Stomach (tissue), 9 donors: ENCODE measurements around the gene FOXO4. TPM values are rescaled to one million over a fixed set of nuclear protein-coding genes. Genes with fewer than 3 reads are reported as not detected.

Source experiments
- DNase-seq, 2 donors: peaks; one replicate each; pipeline versions ENCODE4 v3.0.0 to v3.0.0-alpha.2; 2013 to 2019
- H3K27ac ChIP-seq, 5 donors: fragments of 200-600 bp in 4 of 5; sonication (generic) in 4 of 5; one replicate each; pipeline ENCODE4 v1.5.1; 2013 to 2019; ENCODE audit warnings: mild to moderate bottlenecking in 1 of 5, moderate library complexity in 1 of 5
- H3K27me3 ChIP-seq, 3 donors: fragments of 200-600 bp; sonication (generic); one replicate each; pipeline ENCODE4 v1.5.1; 2017 to 2019; ENCODE audit warnings: mixed run types in 1 of 3
- H3K36me3 ChIP-seq, 4 donors: fragments of 200-600 bp; sonication (generic); 1 replicate in 3 of 4; 2 replicates in 1 of 4; pipeline ENCODE4 v1.5.1; 2016 to 2019
- H3K4me1 ChIP-seq, 4 donors: fragments of 200-600 bp; sonication (generic); one replicate each; pipeline ENCODE4 v1.5.1; 2016 to 2019
- H3K4me3 ChIP-seq, 4 donors: fragments of 200-600 bp; sonication (generic) in 3 of 4; one replicate each; pipeline ENCODE4 v1.5.1; 2016 to 2019; ENCODE audit warnings: mild to moderate bottlenecking in 1 of 4
- H3K9me3 ChIP-seq, 4 donors: fragments of 200-600 bp; sonication (generic); one replicate each; pipeline ENCODE4 v1.5.1; 2016 to 2019
- CTCF ChIP-seq, 7 experiments: fragments of 450-650 bp in 4 of 7; fragments of 200-600 bp in 3 of 7; sonication (generic) in 3 of 7; IDR thresholded peaks; one replicate each; pipeline ENCODE4 v1.5.1; 2016 to 2019; ENCODE audit warnings: antibody characterized with exemption in 7 of 7, control low read depth in 2 of 7, mild to moderate bottlenecking in 1 of 7
- EP300 ChIP-seq: sonication (generic); formaldehyde crosslinking; IDR thresholded peaks from one replicate; pipeline ENCODE4 v1.6.1; 2017; ENCODE audit warnings: antibody characterized with exemption
- POLR2A ChIP-seq, 4 donors: fragments of 450-650 bp; IDR thresholded peaks; one replicate each; pipeline ENCODE4 v1.6.1; 2016; ENCODE audit warnings: antibody characterized with exemption in 4 of 4, control low read depth in 2 of 4, mild to moderate bottlenecking in 1 of 4, moderate library complexity in 1 of 4
- POLR2AphosphoS5 ChIP-seq, 3 donors: sonication (generic); formaldehyde crosslinking; IDR thresholded peaks; one replicate each; pipeline ENCODE4 v1.6.1; 2016; ENCODE audit warnings: antibody characterized with exemption in 3 of 3
- WGBS, 5 donors: extraction: QIAGEN DNeasy Blood & Tissue Kit in 3 of 5; methylation state at CpG; one replicate each; pipeline versions ENCODE4 v1.1.5 to v1.1.7; 2013 to 2018; 5-methylcytosine and 5-hydroxymethylcytosine counted together
- intact Hi-C: fragments of 100-400 bp; cut with DNase I; formaldehyde crosslinking; loops from one replicate; pipeline ENCODE4 v1.15.1; 2023; ENCODE audit warnings: low total_unique reads
- polyA plus RNA-seq, 3 donors: library from polyadenylated mRNA; stranded (reverse); fragments of 200-250 nt; gene quantifications; one replicate each; pipeline ENCODE4 v1.2.3, GENCODE V29; 2013
- total RNA-seq, 5 donors: library from RNA; depleted of rRNA; stranded (reverse); fragments of >200 nt; gene quantifications; one replicate each; pipeline versions ENCODE4 v1.1.0 to v1.2.3, GENCODE V29; 2014 to 2016
- donor health status: healthy with polysubstance abuse.
- donor health status: Bipolar disorder and iron deficiency.
- donor health status: healthy.

The FOXO4 gene
- total and polyA plus RNA-seq, 8 donors, result 3.1 to 31.4 (median 8.7) TPM

- DNase-seq, result peak; percentile 46 to 88
- peak within 1 kb of the TSS in 3 of 4 donors; percentile 13 to 24 (median 23) for H3K4me3 ChIP-seq
- H3K27ac ChIP-seq, result peak within 1 kb of the TSS; percentile 33 to 71 (median 51)
- no peaks in the 10 kb centered on the region for H3K4me1 ChIP-seq
- H3K27me3 ChIP-seq, result no peaks in the 10 kb centered on the region
- H3K36me3 ChIP-seq, result no peaks in the 10 kb centered on the region
- intact Hi-C loops, result no loop called here
- H3K9me3 ChIP-seq, result no peaks in the 10 kb centered on the region
- TF ChIP-seq POLR2AphosphoS5 (IDR thresholded peaks at IDR 0.05) (peak in 2 of 3 donors; percentile 71 to 87), EP300 (no peak)
- 35 to 56% (median 48%) methylated on average over 8 of the region's 8 CpGs for WGBS, 5 donors
Measured at GRCh38 chrX:71111141-71111843, 15.6 kb downstream of the FOXO4 start, which contains the start of gene IL2RG. Gene IL2RG (minus strand): TSS chrX:71111577. CDS start chrX:71111539, 38 bp downstream.

- Histone ChIP-seq H3K4me3 (no peak overlapping the region), H3K27me3 (no peaks in the 10 kb centered on the region), H3K9me3 (no peaks in the 10 kb centered on the region), H3K4me1 (no peaks in the 10 kb centered on the region), H3K36me3 (no peaks in the 10 kb centered on the region), H3K27ac (peak overlapping the region; percentile 10 to 71 (median 51))
- WGBS, 5 donors, result 51 to 59% (median 53%) methylated on average over 5 of the region's 5 CpGs
- intact Hi-C loops, result no loop called here
- no peak for TF ChIP-seq EP300
- no peak for TF ChIP-seq POLR2AphosphoS5 (IDR thresholded peaks at IDR 0.05)
- TF ChIP-seq POLR2A (IDR thresholded peaks at IDR 0.05), result no peak
- TF ChIP-seq CTCF (IDR thresholded peaks at IDR 0.05), result no peak
- DNase-seq, result no peak
Measured at GRCh38 chrX:71111921-71112431, 16.3 kb downstream of the FOXO4 start.

GRCh38 chrX:71117358-71117757 lies 21.7 kb downstream of the FOXO4 start:
- H3K27ac ChIP-seq, result no peak overlapping the region
- intact Hi-C loops, result no loop called here

GRCh38 chrX:71118032-71118984 lies 22.7 kb downstream of the FOXO4 start, which contains the start of gene MED12:
Gene MED12 (plus strand): TSS chrX:71118596. CDS start chrX:71118755, 159 bp downstream.
- Histone ChIP-seq H3K4me1 (peaks cover 0 to 25% (median 12%) of the 10 kb centered on the region in 4 donors), H3K4me3 (peak within 1 kb of the TSS; percentile 57 to 69 (median 63)), H3K27me3 (no peaks in the 10 kb centered on the region), H3K9me3 (no peaks in the 10 kb centered on the region), H3K36me3 (peaks cover under 1 to 33% (median 27%) of the 10 kb centered on the region in 4 donors), H3K27ac (peak within 1 kb of the TSS; percentile 72 to 87 (median 86))
- TF ChIP-seq EP300, result no peak
- peak in 2 of 3 donors; percentile 13 to 48 for TF ChIP-seq POLR2AphosphoS5 (IDR thresholded peaks at IDR 0.05)
- no peak for TF ChIP-seq CTCF (IDR thresholded peaks at IDR 0.05)
- TF ChIP-seq POLR2A (IDR thresholded peaks at IDR 0.05), result no peak
- intact Hi-C loops, result no loop called here
- WGBS, 5 donors, result 0 to 27% (median 2%) methylated on average over 28 to 56 of the region's 56 CpGs
- peak; percentile 80 to 95 for DNase-seq

More at GRCh38 chrX:71117358-71117757, 21.7 kb downstream of the FOXO4 start:
- WGBS, 5 donors, result 71 to 82% (median 79%) methylated on average over 9 to 10 of the region's 10 CpGs
- Histone ChIP-seq H3K4me3 (no peak overlapping the region), H3K9me3 (no peaks in the 10 kb centered on the region), H3K27me3 (no peaks in the 10 kb centered on the region), H3K36me3 (peaks cover 0 to 23% (median 18%) of the 10 kb centered on the region in 4 donors), H3K4me1 (peaks cover 0 to 25% (median 12%) of the 10 kb centered on the region in 4 donors)
- no peak for TF ChIP-seq POLR2AphosphoS5 (IDR thresholded peaks at IDR 0.05)
- TF ChIP-seq POLR2A (IDR thresholded peaks at IDR 0.05), result no peak
- TF ChIP-seq EP300, result no peak
- TF ChIP-seq CTCF (IDR thresholded peaks at IDR 0.05), result no peak
- no peak for DNase-seq
